T-helper 1 cell treated with Interleukin-12 subunit alpha and Interleukin-12 subunit beta and Interleukin-4 antibody, amounts not matched to agents 30 μg/mL and 1 μg/mL, for 36 hours (primary cell): ENCODE results near the gene OPN4.

Experiments
- H3K27ac Mint-ChIP-seq: one replicate; pipeline ENCODE4 v1.8.0; 2021; ENCODE audit warnings: mild to moderate bottlenecking, mixed read lengths
- H3K27me3 Mint-ChIP-seq: one replicate; pipeline ENCODE4 v1.8.0; 2021; ENCODE audit warnings: low read depth, mixed read lengths
- H3K36me3 Mint-ChIP-seq: one replicate; pipeline ENCODE4 v1.8.0; 2021; ENCODE audit warnings: low read depth, mixed read lengths
- H3K4me1 Mint-ChIP-seq: one replicate; pipeline ENCODE4 v1.8.0; 2021; ENCODE audit warnings: low read depth, mixed read lengths
- H3K4me3 Mint-ChIP-seq: one replicate; pipeline ENCODE4 v1.8.0; 2021; ENCODE audit warnings: mild to moderate bottlenecking, moderate library complexity, mixed read lengths
- H3K9me3 Mint-ChIP-seq: one replicate; pipeline ENCODE4 v1.8.0; 2021; ENCODE audit warnings: mixed read lengths

The OPN4 gene

DNA sequence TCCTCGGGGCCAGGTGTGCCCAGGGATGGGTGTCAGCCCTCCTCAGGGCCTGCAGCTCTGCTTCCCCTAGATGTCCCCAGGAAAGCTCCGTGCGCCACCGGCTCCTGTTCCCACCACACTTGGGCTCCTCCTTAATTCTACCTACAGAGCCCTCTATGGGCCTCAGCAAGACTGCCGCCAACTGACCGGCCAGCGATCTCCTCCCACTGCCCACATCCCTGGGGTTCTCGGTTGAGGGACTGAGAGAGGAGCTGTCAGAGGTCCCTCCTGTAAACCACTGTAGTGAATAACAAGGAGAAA, 8.6 kb downstream of the OPN4 start:
- H3K36me3 Mint-ChIP-seq = no peaks in the 10 kb centered on the region
- no peaks in the 10 kb centered on the region for H3K27me3 Mint-ChIP-seq
- H3K4me3 Mint-ChIP-seq = no peak overlapping the region
- no peak overlapping the region for H3K27ac Mint-ChIP-seq
- no peaks in the 10 kb centered on the region for H3K9me3 Mint-ChIP-seq
- H3K4me1 Mint-ChIP-seq = no peaks in the 10 kb centered on the region

DNA sequence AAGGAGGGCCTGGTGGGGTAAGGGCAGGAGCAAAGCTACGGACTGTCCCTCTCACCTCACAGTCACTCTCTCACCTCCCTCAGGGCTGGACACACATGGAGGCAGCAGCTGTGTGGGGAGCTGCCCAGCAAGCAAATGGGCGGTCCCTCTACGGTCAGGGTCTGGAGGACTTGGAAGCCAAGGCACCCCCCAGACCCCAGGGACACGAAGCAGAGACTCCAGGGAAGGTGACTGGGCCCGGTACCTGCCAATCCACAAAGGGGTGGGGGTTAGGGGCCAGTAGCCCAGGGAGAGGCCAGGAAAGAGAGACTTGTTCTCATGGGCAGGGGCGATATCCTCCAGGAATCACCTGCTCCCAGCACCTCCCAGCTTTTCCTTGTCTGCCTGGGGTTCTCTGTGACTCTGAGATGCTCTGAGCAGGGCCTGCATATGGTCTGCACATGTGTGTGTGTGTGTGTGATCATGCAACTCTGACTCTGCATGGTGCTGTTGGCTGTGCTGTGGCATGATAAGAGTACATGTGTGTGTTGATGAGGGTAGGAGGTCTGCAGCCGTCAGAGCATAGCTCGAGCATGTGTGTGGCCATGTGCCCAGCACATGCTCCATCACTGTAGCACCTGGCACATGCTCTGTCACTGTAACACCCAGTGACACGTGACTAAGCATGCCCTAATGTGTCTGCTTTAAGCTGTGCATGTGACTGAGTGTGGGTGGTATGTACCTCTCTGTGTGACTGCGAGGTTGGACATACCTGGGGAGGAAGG, 9.4 kb downstream of the OPN4 start:
- Mint-ChIP-seq H3K4me3 (no peak overlapping the region), H3K27me3 (no peaks in the 10 kb centered on the region), H3K27ac (no peak overlapping the region), H3K4me1 (no peaks in the 10 kb centered on the region), H3K36me3 (no peaks in the 10 kb centered on the region), H3K9me3 (no peaks in the 10 kb centered on the region)

DNA sequence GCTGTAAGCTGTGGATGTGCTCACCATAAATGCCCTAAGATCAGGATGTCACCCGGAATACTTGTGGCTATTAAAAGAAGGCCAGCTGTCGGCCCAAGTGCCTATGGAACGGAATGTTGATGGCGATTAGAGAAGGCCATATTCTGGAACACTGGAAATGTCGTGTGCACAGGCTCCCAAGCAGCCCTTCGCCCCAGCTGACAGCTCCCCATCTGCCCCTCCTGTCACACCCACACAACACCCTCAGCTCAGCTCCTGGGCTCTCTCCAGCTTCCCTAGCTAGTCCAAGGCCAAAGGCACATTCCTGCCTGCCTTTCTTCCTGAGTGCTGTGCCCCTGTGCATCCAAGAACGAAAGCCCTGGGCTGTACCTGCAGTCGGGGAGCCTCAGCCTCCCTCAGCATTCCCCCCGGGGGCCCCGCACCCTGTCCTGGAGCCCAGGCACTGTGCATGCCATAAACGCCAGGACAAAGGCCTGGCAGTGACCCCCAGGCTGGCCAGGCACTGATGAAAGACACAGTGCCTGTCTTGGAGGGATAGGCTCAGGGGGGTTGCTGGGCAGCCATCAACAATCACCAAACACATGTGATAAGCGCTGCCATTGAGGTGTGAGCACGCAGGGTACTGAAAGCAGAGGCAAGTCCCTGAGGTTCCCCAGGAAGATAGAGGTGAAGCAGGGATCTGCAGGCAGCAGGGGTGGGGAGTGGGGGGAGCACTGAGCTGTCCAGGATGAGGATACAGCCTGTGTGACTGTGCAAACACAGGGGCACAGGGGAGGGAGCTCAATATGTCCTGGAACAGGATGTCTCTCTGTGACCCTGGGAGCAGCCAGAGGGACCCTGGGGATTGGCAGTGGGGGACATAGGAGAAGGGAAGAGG, 10.2 kb downstream of the OPN4 start:
- Mint-ChIP-seq H3K4me3 (no peak overlapping the region), H3K27ac (no peak overlapping the region), H3K4me1 (no peaks in the 10 kb centered on the region), H3K27me3 (no peaks in the 10 kb centered on the region), H3K9me3 (no peaks in the 10 kb centered on the region), H3K36me3 (no peaks in the 10 kb centered on the region)

- Mint-ChIP-seq H3K4me1 (no peaks in the 10 kb centered on the region), H3K36me3 (no peaks in the 10 kb centered on the region), H3K9me3 (no peaks in the 10 kb centered on the region)
These were observed 10.9 kb downstream of the OPN4 start for GRCh38 chr10:86665218-86665607.

DNA sequence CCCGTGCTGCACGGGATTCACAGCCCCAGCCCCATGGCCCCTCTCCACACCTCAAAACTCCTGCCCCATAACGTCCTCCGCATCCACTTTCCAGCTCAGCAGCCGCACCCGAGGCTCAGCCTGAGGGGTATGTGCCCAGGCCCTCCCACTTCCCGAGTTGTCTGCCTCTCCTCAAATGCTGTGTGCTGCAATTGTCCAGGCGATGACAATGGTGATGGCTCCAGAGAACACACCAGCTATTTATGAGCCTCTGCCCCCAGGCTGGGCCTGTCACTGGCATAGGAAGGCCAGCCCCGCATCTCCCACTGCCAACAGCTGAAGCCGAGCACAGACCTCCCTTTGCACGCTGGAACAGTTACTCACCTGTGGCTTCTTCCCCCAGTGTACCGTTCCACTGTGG, 11.5 kb downstream of the OPN4 start:
- H3K27me3 Mint-ChIP-seq = no peaks in the 10 kb centered on the region
- no peak overlapping the region for H3K4me3 Mint-ChIP-seq
- no peaks in the 10 kb centered on the region for H3K4me1 Mint-ChIP-seq
- H3K27ac Mint-ChIP-seq = no peak overlapping the region
- no peaks in the 10 kb centered on the region for H3K36me3 Mint-ChIP-seq
- no peaks in the 10 kb centered on the region for H3K9me3 Mint-ChIP-seq

More at GRCh38 chr10:86665218-86665607, 10.9 kb downstream of the OPN4 start:
- Mint-ChIP-seq H3K27me3 (no peaks in the 10 kb centered on the region), H3K27ac (no peak overlapping the region), H3K4me3 (no peak overlapping the region)

GRCh38 chr10:86666538-86666937, 12.2 kb downstream of the OPN4 start:
- no peak overlapping the region for H3K27ac Mint-ChIP-seq
- no peaks in the 10 kb centered on the region for H3K36me3 Mint-ChIP-seq
- no peak overlapping the region for H3K4me3 Mint-ChIP-seq
- no peaks in the 10 kb centered on the region for H3K4me1 Mint-ChIP-seq
- H3K9me3 Mint-ChIP-seq = no peaks in the 10 kb centered on the region
- no peaks in the 10 kb centered on the region for H3K27me3 Mint-ChIP-seq

GRCh38 chr10:86667421-86668181, 13.3 kb downstream of the OPN4 start:
- no peak overlapping the region for H3K27ac Mint-ChIP-seq
- no peak overlapping the region for H3K4me3 Mint-ChIP-seq

GRCh38 chr10:86668297-86669165, 14.2 kb downstream of the OPN4 start, which contains the start of gene LDB3:
Gene LDB3, plus strand, starts transcription at chr10:86668511. Its CDS starts 181 bp downstream, at chr10:86668692.
- H3K36me3 Mint-ChIP-seq = no peaks in the 10 kb centered on the region
- no peak within 1 kb of the TSS for H3K27ac Mint-ChIP-seq
- H3K9me3 Mint-ChIP-seq = no peaks in the 10 kb centered on the region
- no peak within 1 kb of the TSS for H3K4me3 Mint-ChIP-seq
- H3K4me1 Mint-ChIP-seq = no peaks in the 10 kb centered on the region
- H3K27me3 Mint-ChIP-seq = no peaks in the 10 kb centered on the region

More at GRCh38 chr10:86667421-86668181, 13.3 kb downstream of the OPN4 start:
- H3K9me3 Mint-ChIP-seq = no peaks in the 10 kb centered on the region
- H3K27me3 Mint-ChIP-seq = no peaks in the 10 kb centered on the region
- H3K4me1 Mint-ChIP-seq = no peaks in the 10 kb centered on the region
- H3K36me3 Mint-ChIP-seq = no peaks in the 10 kb centered on the region

GRCh38 chr10:86670290-86670811, 16.0 kb downstream of the OPN4 start:
- Mint-ChIP-seq H3K27ac (no peak overlapping the region), H3K4me1 (no peaks in the 10 kb centered on the region), H3K9me3 (no peaks in the 10 kb centered on the region), H3K27me3 (no peaks in the 10 kb centered on the region), H3K36me3 (no peaks in the 10 kb centered on the region), H3K4me3 (no peak overlapping the region)

- H3K27me3 Mint-ChIP-seq = no peaks in the 10 kb centered on the region
These were observed 16.5 kb downstream of the OPN4 start for GRCh38 chr10:86670876-86671275.

DNA sequence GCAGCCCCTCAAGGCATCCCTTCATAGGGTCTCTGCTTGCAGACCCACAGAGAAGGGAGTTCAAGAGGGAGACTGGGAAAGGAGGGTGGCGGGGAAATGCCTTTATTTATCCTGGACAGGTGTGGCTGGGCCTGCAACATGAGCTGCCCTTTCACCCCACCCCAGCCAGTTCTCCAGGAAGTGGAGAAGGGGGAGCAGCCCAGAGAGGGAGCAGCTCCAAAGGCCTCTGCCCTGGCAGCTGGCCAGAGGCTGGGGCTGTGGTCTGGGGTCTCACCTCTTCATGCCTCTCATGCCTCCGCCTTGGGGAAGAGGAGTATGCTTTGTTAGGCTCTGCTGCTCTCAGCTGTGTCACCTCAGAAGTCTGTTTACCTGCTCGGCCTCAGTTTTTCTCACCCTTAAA, 17.1 kb downstream of the OPN4 start:
- H3K9me3 Mint-ChIP-seq = no peaks in the 10 kb centered on the region
- no peaks in the 10 kb centered on the region for H3K36me3 Mint-ChIP-seq
- H3K4me3 Mint-ChIP-seq = no peak overlapping the region
- H3K27me3 Mint-ChIP-seq = no peaks in the 10 kb centered on the region
- no peak overlapping the region for H3K27ac Mint-ChIP-seq
- no peaks in the 10 kb centered on the region for H3K4me1 Mint-ChIP-seq

More at GRCh38 chr10:86670876-86671275, 16.5 kb downstream of the OPN4 start:
- H3K27ac Mint-ChIP-seq = no peak overlapping the region
- H3K4me3 Mint-ChIP-seq = no peak overlapping the region
- no peaks in the 10 kb centered on the region for H3K4me1 Mint-ChIP-seq
- H3K36me3 Mint-ChIP-seq = no peaks in the 10 kb centered on the region
- H3K9me3 Mint-ChIP-seq = no peaks in the 10 kb centered on the region

DNA sequence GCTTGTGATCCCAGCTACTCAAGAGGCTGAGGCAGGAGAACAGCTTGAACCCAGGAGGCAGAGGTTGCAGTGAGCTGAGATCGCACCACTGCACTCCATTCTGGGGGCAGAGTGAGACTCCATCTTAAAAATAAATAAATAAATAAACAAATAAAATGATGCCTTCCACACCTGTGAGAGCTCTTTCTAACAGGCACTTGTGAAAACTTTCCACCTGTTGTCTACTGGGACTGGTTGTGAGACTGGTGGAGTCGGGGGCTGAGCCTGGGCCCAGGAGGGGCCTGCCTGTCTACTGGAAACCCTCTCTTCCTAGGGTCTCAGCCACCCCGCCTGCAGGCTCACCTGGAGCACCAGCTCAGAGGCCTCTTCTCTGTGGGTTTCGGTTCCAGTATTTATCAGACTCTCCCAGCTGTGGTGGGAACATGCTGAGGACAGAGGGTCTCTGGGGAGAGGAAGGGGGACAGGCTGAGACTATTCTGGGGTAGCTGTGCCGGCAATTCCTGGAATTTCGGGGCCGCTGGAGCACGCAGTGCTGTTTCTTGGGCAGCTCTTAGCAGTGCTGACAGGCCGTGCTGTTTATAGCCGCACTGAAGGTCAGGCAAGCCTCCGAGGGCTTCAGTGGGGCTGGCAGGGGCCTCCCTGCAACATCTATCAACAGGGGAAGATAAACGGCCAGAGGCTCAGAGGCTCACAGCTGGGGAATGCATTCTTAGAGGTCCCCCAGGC, 17.8 kb downstream of the OPN4 start:
- no peaks in the 10 kb centered on the region for H3K4me1 Mint-ChIP-seq
- H3K9me3 Mint-ChIP-seq = no peaks in the 10 kb centered on the region
- H3K36me3 Mint-ChIP-seq = no peaks in the 10 kb centered on the region
- no peaks in the 10 kb centered on the region for H3K27me3 Mint-ChIP-seq
- H3K27ac Mint-ChIP-seq = no peak overlapping the region
- H3K4me3 Mint-ChIP-seq = no peak overlapping the region

- H3K4me3 Mint-ChIP-seq = no peak overlapping the region
- H3K4me1 Mint-ChIP-seq = no peaks in the 10 kb centered on the region
- no peak overlapping the region for H3K27ac Mint-ChIP-seq
- H3K36me3 Mint-ChIP-seq = no peaks in the 10 kb centered on the region
- no peaks in the 10 kb centered on the region for H3K27me3 Mint-ChIP-seq
- no peaks in the 10 kb centered on the region for H3K9me3 Mint-ChIP-seq
These were observed 19.0 kb downstream of the OPN4 start for GRCh38 chr10:86673216-86673826.
